HCT116 (cell line): ENCODE results near the gene SLC35C1. TPM values are rescaled to one million over a fixed set of nuclear protein-coding genes. Genes with fewer than 3 reads are reported as not detected.

Source experiments
- ATAC-seq: fragments of 200-7000 bp; cut with Tn5 transposase; 2 replicates; pipeline ENCODE4 v1.9.1; 2020; ENCODE audit warnings: mild to moderate bottlenecking, moderate library complexity
- BruUV-seq: library from RNA; stranded (reverse); fragments of 400-500 nt; replicated peaks from 2 replicates; lab custom pipeline; 2021; lab: Mats Ljungman, UMichigan
- CTCF ChIA-PET: fragments of 300-600 bp; sonication (Branson Sonifier 250); formaldehyde crosslinking; loops from one replicate; lab custom pipeline; 2021; ENCODE audit warnings: antibody characterized with exemption; lab: Charles Lee
- POLR2A ChIA-PET: fragments of 300-600, 350-600 bp; sonication (Branson Sonifier 250); formaldehyde crosslinking; loops from one replicate; lab custom pipeline; 2021; ENCODE audit warnings: antibody characterized with exemption; lab: Charles Lee
- RAD21 ChIA-PET, 2 experiments: fragments of 300-600 bp; sonication (Branson Sonifier 250); formaldehyde crosslinking; loops; one replicate each; lab custom pipeline; 2023; ENCODE audit warnings: low total read pairs in 2 of 2; ENCODE audit not compliant: uncharacterized antibody in 2 of 2, unreplicated experiment in 2 of 2, low non-redundant PET in 1 of 2; lab: Charles Lee
- DNase-seq: peaks from one replicate; pipeline ENCODE4 v3.0.0-alpha.2; 2010; ENCODE audit warnings: low read depth, low spot score
- H2AFZ ChIP-seq: fragments of 200-600 bp; shearing (Covaris generic), sonication (generic); 2 replicates; pipeline ENCODE4 v1.6.1; 2017; ENCODE audit warnings: low read depth, mixed run types, mixed read lengths, antibody characterized with exemption, low read length; ENCODE audit not compliant: poor library complexity, severe bottlenecking
- H3K27ac ChIP-seq: 2 replicates; pipeline ENCODE4 v1.5.1; 2012; ENCODE audit warnings: low read depth, low read length
- H3K27me3 ChIP-seq: fragments of 200-600 bp; sonication (generic); 2 replicates; pipeline ENCODE4 v1.6.1; 2016; ENCODE audit warnings: mixed run types, low read length, mixed read lengths; ENCODE audit not compliant: insufficient read depth
- H3K36me3 ChIP-seq, 2 experiments: fragments of 200-500 bp in 1 of 2; fragments of 200-600 bp in 1 of 2; sonication (Bioruptor generic) in 1 of 2; sonication (generic) in 1 of 2; 2 replicates each; pipeline versions ENCODE4 v1.5.1 to v1.6.1; 2014 to 2016; ENCODE audit warnings: low read length in 2 of 2, inconsistent platforms in 1 of 2, mixed read lengths in 1 of 2, mixed run types in 1 of 2; ENCODE audit not compliant: insufficient read depth in 2 of 2, control insufficient read depth in 1 of 2
- H3K4me1 ChIP-seq, 2 experiments: fragments of 200-600 bp in 1 of 2; sonication (generic) in 1 of 2; 2 replicates each; pipeline versions ENCODE4 v1.5.1 to v1.6.1; 2012 to 2017; ENCODE audit warnings: low read length in 2 of 2, inconsistent platforms in 1 of 2, mild to moderate bottlenecking in 1 of 2, mixed read lengths in 1 of 2, mixed run types in 1 of 2, moderate library complexity in 1 of 2; ENCODE audit not compliant: insufficient read depth in 2 of 2, control insufficient read depth in 1 of 2
- H3K4me2 ChIP-seq: fragments of 200-600 bp; sonication (generic); 2 replicates; pipeline ENCODE4 v1.6.1; 2017; ENCODE audit warnings: mixed run types, low read length, mixed read lengths
- H3K4me3 ChIP-seq, 2 experiments: fragments of 200-600 bp in 1 of 2; sonication (generic) in 1 of 2; replicated peaks in 1 of 2; 2 replicates each; pipeline ENCODE4 v1.5.1; 2011 to 2016; ENCODE audit warnings: low read length in 2 of 2, control low read depth in 1 of 2, low read depth in 1 of 2, mild to moderate bottlenecking in 1 of 2, mixed read lengths in 1 of 2, mixed run types in 1 of 2
- H3K79me2 ChIP-seq: fragments of 200-600 bp; sonication (generic); 2 replicates; pipeline ENCODE4 v1.6.1; 2017; ENCODE audit warnings: mild to moderate bottlenecking, mixed run types, low read length, moderate library complexity, mixed read lengths; ENCODE audit not compliant: insufficient read depth
- H3K9ac ChIP-seq: fragments of 200-600 bp; sonication (generic); 2 replicates; pipeline ENCODE4 v1.6.1; 2016; ENCODE audit warnings: low read length, mixed read lengths
- H3K9me2 ChIP-seq: fragments of 200-600 bp; sonication (generic), shearing (Covaris generic); 2 replicates; pipeline ENCODE4 v1.6.1; 2017; ENCODE audit warnings: mixed run types, mild to moderate bottlenecking, moderate library complexity; ENCODE audit not compliant: insufficient read depth
- H3K9me3 ChIP-seq, 2 experiments: fragments of 200-500 bp in 1 of 2; fragments of 200-600 bp in 1 of 2; sonication (Bioruptor generic) in 1 of 2; sonication (generic) in 1 of 2; 2 replicates each; pipeline ENCODE4 v1.6.1; 2014 to 2017; ENCODE audit warnings: low read length in 2 of 2, mixed read lengths in 2 of 2, inconsistent platforms in 1 of 2, low read depth in 1 of 2, mild to moderate bottlenecking in 1 of 2, mixed run types in 1 of 2, moderate library complexity in 1 of 2; ENCODE audit not compliant: control insufficient read depth in 1 of 2, insufficient read depth in 1 of 2
- H4K20me1 ChIP-seq: fragments of 200-600 bp; sonication (generic), shearing (Covaris generic); 2 replicates; pipeline ENCODE4 v1.6.1; 2017; ENCODE audit warnings: mixed run types, mild to moderate bottlenecking, moderate library complexity; ENCODE audit not compliant: insufficient read depth
- CBX3 ChIP-seq: IDR thresholded peaks from 2 replicates; pipeline ENCODE4 v1.6.1; 2012; ENCODE audit warnings: low read depth
- CEBPB ChIP-seq: IDR thresholded peaks from 2 replicates; pipeline ENCODE4 v1.6.1; 2012; ENCODE audit warnings: low read depth
- CTCF ChIP-seq, 3 experiments: fragments of 200-600 bp in 1 of 3; sonication (generic) in 1 of 3; IDR thresholded peaks in 2 of 3; conservative IDR thresholded peaks in 1 of 3; 2 replicates each; pipeline ENCODE4 v1.5.1; 2012 to 2017; ENCODE audit warnings: low read depth in 2 of 3, low read length in 2 of 3, antibody characterized with exemption in 1 of 3, borderline replicate concordance in 1 of 3, control low read depth in 1 of 3, mild to moderate bottlenecking in 1 of 3, mixed read lengths in 1 of 3, mixed run types in 1 of 3, moderate library complexity in 1 of 3; ENCODE audit not compliant: insufficient read depth in 1 of 3
- FOSL1 ChIP-seq: IDR thresholded peaks from 2 replicates; pipeline ENCODE4 v1.6.1; 2012; ENCODE audit warnings: low read depth
- POLR2AphosphoS5 ChIP-seq: IDR thresholded peaks from 2 replicates; pipeline ENCODE4 v1.6.1; 2011; ENCODE audit warnings: mild to moderate bottlenecking, low read depth, low read length, moderate library complexity
- YY1 ChIP-seq: IDR thresholded peaks from 2 replicates; pipeline ENCODE4 v1.6.1; 2011; ENCODE audit warnings: low read length, low read depth, moderate library complexity, mild to moderate bottlenecking; ENCODE audit not compliant: insufficient replicate concordance; ENCODE audit errors: extremely low read depth
- ZFX ChIP-seq: fragments of 450-650 bp; IDR thresholded peaks from 2 replicates; pipeline ENCODE4 v1.6.1; 2017
- ZNF274 ChIP-seq: fragments of 200-500 bp; sonication (Bioruptor generic); IDR thresholded peaks from 2 replicates; pipeline ENCODE4 v1.6.1; 2014; ENCODE audit warnings: mild to moderate bottlenecking, low read depth, low read length, inconsistent platforms
- intact Hi-C: fragments of 100-400 bp; cut with micrococcal nuclease; formaldehyde crosslinking; loops from 2 replicates; pipeline ENCODE4 v1.10.0; 2022
- total RNA-seq: library from RNA; stranded (reverse); gene quantifications from one replicate; pipeline ENCODE4 v1.2.1, GENCODE V29; 2021; ENCODE audit not compliant: unreplicated experiment

SLC35C1 gene
- total RNA-seq, 1 experiment from 2014 or later = 18.2 TPM

GRCh38 chr11:45815747-45816146 is 10.8 kb downstream of the SLC35C1 start:
- no peaks in the 10 kb centered on the region for H4K20me1 ChIP-seq
- H3K9ac ChIP-seq = no peak overlapping the region
- peak overlapping the region; percentile 33 for H3K27ac ChIP-seq
- DNase-seq = no peak
- no peaks in the 10 kb centered on the region for H3K9me2 ChIP-seq
- RAD21 ChIA-PET = no interaction called here
- no peaks in the 10 kb centered on the region for H3K79me2 ChIP-seq
- TF ChIP-seq CTCF (IDR thresholded peaks at IDR 0.05 in 2 of 3, conservative IDR thresholded peaks at IDR 0.05 in 1 of 3; ENCODE audit: borderline replicate concordance in 1 of 3, insufficient read depth in 1 of 3, low read depth in 2 of 3, low read length in 2 of 3) = 0 out of 6 replicates have a peak, but pooled peaks of 1 of the 3 experiments have one; percentile 2
- TF ChIP-seq ZNF274 = no peak
- TF ChIP-seq, all 23 proteins: peak for 1
- peaks cover 0 to 5% of the 10 kb centered on the region in 2 experiments; a peak in 1 of 4 replicates for H3K36me3 ChIP-seq
- no peaks in the 10 kb centered on the region for H3K9me3 ChIP-seq
- peak; percentile 88 for ATAC-seq
- no TSS peak for BruUV-seq
- H3K4me2 ChIP-seq = no peak overlapping the region
- H2AFZ ChIP-seq = no peak overlapping the region
- intact Hi-C loops = no loop called here
- peaks cover 6% of the 10 kb centered on the region in 2 experiments; a peak in 3 of 4 replicates for H3K4me1 ChIP-seq
- no peaks in the 10 kb centered on the region for H3K27me3 ChIP-seq
- ChIA-PET CTCF (interaction anchor here (1.0 to 1.1 kb wide), 2 partner anchors 27 to 44 kb away, joined by 3 to 5 read pairs; no protein-coding TSS in a partner anchor), POLR2A (no interaction called here)
- no peak overlapping the region for H3K4me3 ChIP-seq

GRCh38 chr11:45816614-45817013 is 11.7 kb downstream of the SLC35C1 start:
- Histone ChIP-seq H3K9ac (no peak overlapping the region), H3K4me1 (peaks cover 6% of the 10 kb centered on the region in 2 experiments; a peak in 3 of 4 replicates), H3K27ac (no peak overlapping the region), H3K79me2 (no peaks in the 10 kb centered on the region)
- CTCF ChIA-PET = interaction anchor here (1.0 to 1.1 kb wide), 3 partner anchors 26 to 45 kb away, joined by 3 to 5 read pairs (median 3); no protein-coding TSS in a partner anchor
- no peak for TF ChIP-seq ZFX
- no peak for TF ChIP-seq CTCF (IDR thresholded peaks at IDR 0.05 in 2 of 3, conservative IDR thresholded peaks at IDR 0.05 in 1 of 3; ENCODE audit: borderline replicate concordance in 1 of 3, insufficient read depth in 1 of 3, low read depth in 2 of 3, low read length in 2 of 3)
- no peak for TF ChIP-seq CBX3
- TF ChIP-seq CEBPB = no peak
- no peak for TF ChIP-seq FOSL1
- no peak for TF ChIP-seq POLR2AphosphoS5
- no peak for TF ChIP-seq YY1
- TF ChIP-seq, all 23 proteins: peak for 0
- no peaks in the 10 kb centered on the region for H3K9me3 ChIP-seq
- no peaks in the 10 kb centered on the region for H3K9me2 ChIP-seq
- H2AFZ ChIP-seq = no peak overlapping the region
- no peak overlapping the region for H3K4me2 ChIP-seq
- H4K20me1 ChIP-seq = no peaks in the 10 kb centered on the region
- H3K36me3 ChIP-seq = no peaks in the 10 kb centered on the region
- ChIA-PET POLR2A (interaction anchor here (1.2 kb wide), 1 partner anchor 11 kb away, joined by 3 read pairs; no protein-coding TSS in a partner anchor), RAD21 (no interaction called here)
- ATAC-seq (no peak), DNase-seq (no peak)
- H3K4me3 ChIP-seq = no peak overlapping the region
- BruUV-seq = no TSS peak
- intact Hi-C loops = no loop called here
- no peaks in the 10 kb centered on the region for H3K27me3 ChIP-seq
